ENCODE measurements around the gene CDK11B.
"Not testable (repeated sequence)": the region's sequence is repeated elsewhere in the genome, so short reads cannot be mapped to it uniquely, and the experiment has no call there.

CDK11B gene

GRCh38 chr1:1683104-1683905, 24.5 kb upstream of the CDK11B start:
- DNase-seq = no peak

GRCh38 chr1:1680912-1681273, 22.1 kb upstream of the CDK11B start:
- no peak for DNase-seq

- DNase-seq = no peak
Measured at GRCh38 chr1:1680031-1680911, 21.5 kb upstream of the CDK11B start.

GRCh38 chr1:1678581-1679380, 20.0 kb upstream of the CDK11B start:
- peak; percentile 8 for DNase-seq

GRCh38 chr1:1677718-1678580, 19.1 kb upstream of the CDK11B start:
- DNase-seq = no peak

- not testable (repeated sequence) for DNase-seq
Measured at GRCh38 chr1:1676087-1676486, 17.3 kb upstream of the CDK11B start.

- not testable (repeated sequence) for DNase-seq
Measured at GRCh38 chr1:1675218-1675617, 16.4 kb upstream of the CDK11B start.

- DNase-seq = not testable (repeated sequence)
Measured at GRCh38 chr1:1674806-1675205, 16.0 kb upstream of the CDK11B start.

- DNase-seq = no peak
Measured at GRCh38 chr1:1672181-1672965, 13.6 kb upstream of the CDK11B start.

GRCh38 chr1:1671365-1672119, 12.7 kb upstream of the CDK11B start:
- no peak for DNase-seq

GRCh38 chr1:1670866-1671265, 12.1 kb upstream of the CDK11B start:
- no peak for DNase-seq

- DNase-seq = no peak
Measured at GRCh38 chr1:1669468-1670440, 10.9 kb upstream of the CDK11B start.

GRCh38 chr1:1666526-1666925, 7.7 kb upstream of the CDK11B start:
- DNase-seq = no peak

GRCh38 chr1:1665815-1666251, 7.0 kb upstream of the CDK11B start:
- no peak for DNase-seq

- DNase-seq = no peak
Measured at GRCh38 chr1:1664941-1665814, 6.4 kb upstream of the CDK11B start.

- DNase-seq = not testable (repeated sequence)
Measured at GRCh38 chr1:1664318-1664717, 5.5 kb upstream of the CDK11B start.

- DNase-seq = not testable (repeated sequence)
Measured at GRCh38 chr1:1662830-1663560, 4.2 kb upstream of the CDK11B start.

Measured in right kidney (tissue), 1 donor.